NCI-H2107 treated with DMSO at 0.1 percent for 48 hours (cell line): ENCODE results near the gene CTU2.

Experiments
- DNase-seq: peaks from one replicate; lab custom pipeline; 2025; ENCODE audit not compliant: unreplicated experiment; lab: John Stamatoyannopoulos, UW

The CTU2 gene

DNA sequence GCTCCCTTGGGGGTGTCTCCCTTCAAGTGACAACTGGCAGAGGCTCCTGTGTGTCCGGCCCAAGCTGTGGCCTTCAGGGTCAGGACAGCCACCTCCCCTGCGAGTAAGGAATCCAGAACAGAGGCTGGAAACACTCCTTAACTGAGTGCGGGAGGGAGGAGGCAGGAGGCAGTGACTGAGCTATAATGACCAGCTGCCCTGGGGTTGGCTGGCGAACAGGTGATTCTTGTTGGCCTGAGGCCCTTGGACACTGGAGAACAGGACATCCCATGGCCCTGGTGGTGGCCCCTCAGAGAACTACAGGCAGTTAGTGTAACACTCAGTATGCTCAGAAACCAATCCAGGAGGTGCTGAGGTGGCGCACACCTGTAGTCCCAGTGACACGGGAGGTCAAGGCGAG lies 10.6 kb upstream of the CTU2 start:
- DNase-seq: no peak

DNA sequence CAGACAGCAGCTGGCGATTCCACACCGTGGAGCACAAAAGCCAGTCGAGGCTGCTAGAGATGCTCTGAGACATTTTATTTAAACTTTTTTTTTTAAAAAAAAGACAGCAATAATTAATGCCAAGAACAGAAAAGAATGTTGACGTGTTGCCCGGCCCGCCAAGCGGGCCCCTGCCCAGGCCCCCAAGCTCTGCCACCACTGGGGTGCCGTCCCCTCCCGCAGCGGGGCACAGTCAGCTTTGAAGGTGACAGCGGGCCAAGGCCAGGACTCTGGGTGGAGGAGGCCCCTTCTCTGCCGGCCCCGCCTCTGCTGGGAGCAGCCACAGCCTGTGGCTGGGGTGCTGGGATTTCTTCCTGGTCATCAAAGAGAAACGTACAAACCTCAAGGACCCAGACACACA lies 9.9 kb upstream of the CTU2 start:
- DNase-seq: no peak

GRCh38 chr16:88697116-88697830 lies 9.0 kb upstream of the CTU2 start:
- no peak for DNase-seq

DNA sequence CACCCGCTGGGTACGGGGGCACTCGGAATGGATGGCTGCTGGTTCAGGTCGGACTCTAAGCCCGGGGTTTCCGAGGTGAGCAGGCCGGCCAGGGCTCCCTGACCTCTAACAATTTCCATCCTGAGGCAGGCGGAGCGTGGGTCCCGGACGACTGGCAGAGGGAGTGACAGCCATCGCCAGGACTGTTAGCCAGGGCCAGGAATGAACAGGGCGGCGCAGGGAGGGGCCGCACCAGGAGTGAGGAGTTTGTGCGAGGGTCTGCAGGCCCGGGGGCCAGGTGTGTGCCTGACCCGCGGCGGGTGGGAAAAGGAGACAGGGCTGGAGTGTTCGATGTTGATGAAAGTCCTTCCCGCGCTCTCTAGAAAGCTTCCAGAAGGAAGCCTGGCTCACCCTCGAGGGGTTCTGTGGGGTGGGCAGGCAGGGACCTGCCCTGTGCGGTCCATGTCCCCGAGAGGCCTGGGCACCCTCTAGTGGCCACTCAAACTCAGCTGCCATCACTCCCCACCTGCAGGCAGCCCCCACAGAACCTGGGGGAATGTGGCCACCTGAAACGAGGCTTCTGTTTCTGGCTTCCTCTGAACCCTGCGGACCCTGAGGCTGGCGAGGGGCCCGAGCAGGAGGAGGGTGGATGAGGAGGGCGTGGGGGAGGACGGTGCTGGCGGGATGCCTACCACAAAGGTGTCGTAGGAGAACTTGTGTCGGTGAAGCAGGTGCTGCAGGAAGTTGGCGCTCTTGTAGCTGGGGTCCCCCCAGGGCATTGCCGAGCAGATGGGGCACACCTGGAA lies 8.3 kb upstream of the CTU2 start:
- DNase-seq: no peak

GRCh38 chr16:88698646-88699045 lies 7.7 kb upstream of the CTU2 start:
- no peak for DNase-seq

- no peak for DNase-seq
These were observed 7.1 kb upstream of the CTU2 start for GRCh38 chr16:88699180-88699579.

DNA sequence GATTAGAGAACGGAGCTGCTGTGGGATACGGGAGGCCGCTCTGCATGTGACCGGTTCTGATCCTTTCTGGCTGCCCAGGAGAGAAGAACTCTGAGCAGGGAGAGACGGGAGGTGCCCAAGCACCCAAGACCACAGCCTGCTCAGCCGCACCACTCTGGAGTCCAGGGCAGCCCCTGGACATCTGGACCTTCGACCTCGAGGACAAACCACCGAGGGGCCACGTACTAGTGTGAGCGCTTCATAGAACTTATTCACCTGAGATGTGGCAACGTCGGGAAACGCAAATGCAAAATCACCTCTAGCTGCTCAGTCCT lies 6.0 kb upstream of the CTU2 start:
- DNase-seq: no peak

GRCh38 chr16:88700636-88701482 lies 5.4 kb upstream of the CTU2 start:
- DNase-seq: no peak

DNA sequence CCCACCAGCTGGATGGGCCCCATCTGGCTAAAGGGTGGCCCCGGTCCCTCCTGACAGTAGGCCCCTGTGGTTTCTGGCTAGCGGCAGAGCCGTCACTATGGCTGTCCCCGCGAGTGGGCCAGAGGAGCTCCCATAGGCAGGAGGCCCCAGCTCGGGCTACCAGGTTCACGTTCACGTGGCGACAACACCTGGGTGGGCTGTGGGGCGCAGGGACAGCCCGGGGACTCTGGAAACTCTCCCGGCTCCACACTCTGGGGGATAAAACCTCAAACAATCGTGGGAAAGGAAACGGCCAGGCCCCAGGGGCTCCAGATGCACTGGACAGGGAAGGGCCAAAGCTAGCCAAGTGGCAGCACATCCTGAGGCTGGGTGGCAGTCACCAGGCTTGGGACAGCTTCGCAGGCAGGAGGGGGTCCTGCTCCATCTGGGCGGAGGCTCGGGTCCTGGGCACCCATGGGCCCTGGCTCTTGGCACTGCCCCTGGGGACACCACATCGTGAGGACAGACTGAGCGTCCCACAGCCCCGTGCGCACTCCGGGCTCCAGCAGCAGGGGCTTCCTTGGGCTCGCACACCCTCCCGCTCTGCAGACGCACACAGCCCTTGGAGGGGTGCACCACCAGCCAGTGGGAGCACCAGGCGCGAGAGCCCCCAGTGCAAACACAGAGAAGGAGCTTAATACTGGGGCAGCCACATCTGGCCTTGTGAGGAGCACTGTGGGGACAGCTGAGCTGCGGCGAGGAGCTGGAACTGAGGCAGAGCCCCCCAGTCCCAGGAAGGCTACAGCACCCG lies 4.5 kb upstream of the CTU2 start:
- no peak for DNase-seq

DNA sequence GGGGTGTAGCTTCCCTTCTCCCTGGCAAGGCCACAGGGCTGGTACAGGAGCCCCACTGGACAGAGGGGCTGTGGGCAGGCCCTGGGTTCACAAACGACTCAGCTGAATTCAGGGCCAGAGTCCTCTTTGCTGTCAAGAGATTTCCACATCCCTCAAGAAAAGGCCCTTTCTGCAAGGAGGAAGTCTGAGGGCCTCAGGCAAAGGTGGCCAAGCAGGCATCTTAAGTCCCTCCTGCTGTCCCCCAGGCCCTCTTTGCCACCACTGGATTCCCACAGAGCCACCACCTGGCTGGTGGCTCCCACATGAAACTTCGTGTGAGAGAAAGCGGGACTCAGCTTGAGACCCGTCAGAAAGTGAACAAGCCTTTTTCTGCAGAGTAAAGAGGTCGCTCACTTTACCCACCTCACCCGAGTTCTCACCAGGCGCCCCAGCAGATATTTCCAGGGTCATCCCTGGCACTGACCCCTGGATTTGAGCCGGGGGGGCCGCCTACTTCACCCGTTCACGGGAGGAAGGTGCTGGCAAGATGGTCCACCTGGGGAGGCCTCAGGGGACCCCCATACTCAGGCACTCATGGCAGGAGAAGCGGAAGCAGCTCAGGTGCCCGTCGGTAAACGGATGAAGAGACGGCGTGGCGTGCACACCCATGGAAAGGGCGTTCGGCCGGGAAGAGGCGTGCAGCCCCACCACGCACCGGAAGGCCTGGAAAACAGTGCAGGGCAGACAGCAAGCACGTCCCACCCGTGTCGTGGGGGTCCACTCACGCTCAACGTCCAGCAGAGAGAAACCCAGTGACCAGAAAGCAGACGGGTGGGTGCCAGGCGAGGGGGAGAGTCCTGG lies 3.7 kb upstream of the CTU2 start:
- DNase-seq: no peak

DNA sequence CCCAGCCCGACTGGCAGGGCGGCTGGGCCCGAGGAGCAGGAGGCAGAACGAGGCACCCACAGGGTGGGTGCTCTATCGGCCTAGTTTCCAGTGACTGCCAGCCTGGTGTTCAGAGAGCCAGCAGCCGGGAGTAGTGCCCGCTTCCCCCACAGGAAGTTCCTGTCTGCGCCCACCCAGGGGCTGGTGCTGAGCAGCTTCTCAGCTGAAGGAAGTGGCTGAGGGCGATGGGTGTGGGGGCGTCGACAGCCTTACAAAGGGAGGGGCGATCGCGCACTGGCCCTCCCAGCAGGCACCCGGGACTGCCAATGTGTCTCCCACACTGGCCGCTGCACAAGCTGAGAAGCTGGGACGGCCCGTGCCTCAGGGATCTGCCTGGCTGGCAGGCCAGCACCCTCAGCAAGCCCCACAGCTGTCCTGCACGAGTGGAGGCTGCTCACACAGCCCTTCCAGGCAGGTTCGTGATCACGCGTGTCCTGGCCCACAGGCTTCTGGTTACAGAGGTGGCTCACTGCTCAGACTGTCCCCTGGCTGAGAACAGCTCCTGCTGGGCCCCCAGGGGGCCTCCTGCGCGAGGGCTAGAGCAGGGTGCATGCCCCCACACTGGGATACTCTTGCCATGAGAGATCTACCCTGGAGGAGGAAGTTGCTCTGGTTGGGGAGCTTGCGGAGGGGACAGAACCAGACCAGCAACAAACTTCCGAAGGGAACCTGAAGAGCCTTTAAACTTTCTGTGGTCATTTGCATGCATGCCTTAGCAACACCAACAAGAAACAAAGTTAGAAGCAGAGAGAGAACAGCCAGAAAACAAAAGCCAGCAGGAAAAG lies 2.6 kb upstream of the CTU2 start:
- no peak for DNase-seq

- DNase-seq: no peak
These were observed 1.1 kb upstream of the CTU2 start for GRCh38 chr16:88705076-88705684.

DNA sequence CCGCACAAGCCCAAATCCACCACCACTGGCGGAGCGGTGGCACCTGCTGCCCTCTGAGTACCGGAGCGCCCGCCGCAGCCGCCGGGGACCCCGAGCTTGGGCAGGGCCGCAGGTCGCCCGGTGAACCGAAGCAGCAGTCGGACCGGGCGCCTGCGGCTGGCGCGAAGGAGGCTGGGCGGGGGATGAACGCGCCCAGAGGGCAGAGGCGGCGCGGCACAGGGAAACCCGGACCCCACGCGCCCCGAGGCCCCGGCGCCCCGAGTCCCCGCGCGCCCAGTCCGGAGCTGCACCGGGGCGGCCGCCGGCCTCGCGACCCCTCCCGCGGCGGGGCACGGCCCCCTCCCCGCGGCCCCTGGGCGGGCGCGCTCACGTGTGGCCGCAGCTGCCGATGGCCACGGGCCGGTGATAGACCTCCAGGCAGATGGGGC lies 488 bp upstream of the CTU2 start:
- no peak for DNase-seq

GRCh38 chr16:88706965-88707826 lies 893 bp downstream of the CTU2 start:
- no peak for DNase-seq

DNA sequence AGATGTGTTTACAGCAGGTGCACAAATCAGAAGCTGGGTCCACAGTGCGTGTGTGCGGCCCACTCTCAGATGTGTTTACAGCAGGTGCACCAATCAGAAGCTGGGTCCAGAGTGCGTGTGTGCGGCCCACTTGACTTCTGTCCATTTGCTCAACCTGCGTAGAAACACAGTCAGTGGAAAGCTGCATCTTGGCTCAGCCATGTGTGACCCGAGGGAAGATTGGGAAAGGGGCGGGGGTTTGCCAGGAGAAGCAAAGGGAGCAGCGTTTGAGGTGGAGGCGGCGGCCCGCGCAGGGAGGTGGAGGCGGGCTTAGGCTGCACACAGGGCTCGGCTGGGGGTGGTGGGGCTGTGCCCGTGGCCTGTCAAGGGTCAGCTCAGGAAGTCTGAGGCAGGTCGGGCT lies 4.3 kb downstream of the CTU2 start:
- no peak for DNase-seq

- no peak for DNase-seq
These were observed 5.5 kb downstream of the CTU2 start for GRCh38 chr16:88711750-88712340.

- DNase-seq: no peak
These were observed 6.2 kb downstream of the CTU2 start for GRCh38 chr16:88712362-88712979.
